Neural crest cell (in vitro differentiated cells): ENCODE data around the gene TOR4A. TPM values are rescaled to one million over a fixed set of nuclear protein-coding genes. Genes with fewer than 3 reads are reported as not detected.
A peak's percentile ranks its signal among the peaks of the same experiment; 100 is the strongest.
"Not testable (repeated sequence)": the region's sequence is repeated elsewhere in the genome, so short reads cannot be mapped to it uniquely, and the experiment has no call there.

Experiments used
- DNase-seq: peaks from one replicate; pipeline ENCODE4 v3.0.0; 2021; ENCODE audit warnings: low read depth, mixed read lengths, low spot score
- H3K27ac Mint-ChIP-seq: one replicate; pipeline ENCODE4 v1.8.0; 2021; ENCODE audit warnings: mild to moderate bottlenecking, mixed read lengths; ENCODE audit not compliant: unreplicated experiment
- H3K27me3 Mint-ChIP-seq: 2 replicates; pipeline ENCODE4 v1.8.0; 2021; ENCODE audit warnings: low read depth, mild to moderate bottlenecking, mixed read lengths
- H3K36me3 Mint-ChIP-seq: 2 replicates; pipeline ENCODE4 v1.8.0; 2021; ENCODE audit warnings: low read depth, mild to moderate bottlenecking, mixed read lengths
- H3K4me1 Mint-ChIP-seq: 2 replicates; pipeline ENCODE4 v1.8.0; 2021; ENCODE audit warnings: mixed read lengths
- H3K4me3 Mint-ChIP-seq: one replicate; pipeline ENCODE4 v1.8.0; 2021; ENCODE audit warnings: mild to moderate bottlenecking, mixed read lengths
- H3K9me3 Mint-ChIP-seq: 2 replicates; pipeline ENCODE4 v1.8.0; 2021; ENCODE audit warnings: mixed read lengths
- total RNA-seq: library from RNA; stranded (reverse); gene quantifications from 2 replicates; pipeline ENCODE4 v1.2.1, GENCODE V29; 2021
- TF ChIP-seq, protein P1 (sequence below): fragments of 200-600 bp; sonication (generic); conservative IDR thresholded peaks from 2 replicates; pipeline ENCODE4 v1.5.0; 2021; ENCODE audit warnings: antibody characterized with exemption, mild to moderate bottlenecking

TOR4A gene
- total RNA-seq, 1 donor from 2014 or later = 0.86 TPM

GRCh38 chr9:137236238-137236935 is 41.1 kb upstream of the TOR4A start:
- TF ChIP-seq, protein P1, sequence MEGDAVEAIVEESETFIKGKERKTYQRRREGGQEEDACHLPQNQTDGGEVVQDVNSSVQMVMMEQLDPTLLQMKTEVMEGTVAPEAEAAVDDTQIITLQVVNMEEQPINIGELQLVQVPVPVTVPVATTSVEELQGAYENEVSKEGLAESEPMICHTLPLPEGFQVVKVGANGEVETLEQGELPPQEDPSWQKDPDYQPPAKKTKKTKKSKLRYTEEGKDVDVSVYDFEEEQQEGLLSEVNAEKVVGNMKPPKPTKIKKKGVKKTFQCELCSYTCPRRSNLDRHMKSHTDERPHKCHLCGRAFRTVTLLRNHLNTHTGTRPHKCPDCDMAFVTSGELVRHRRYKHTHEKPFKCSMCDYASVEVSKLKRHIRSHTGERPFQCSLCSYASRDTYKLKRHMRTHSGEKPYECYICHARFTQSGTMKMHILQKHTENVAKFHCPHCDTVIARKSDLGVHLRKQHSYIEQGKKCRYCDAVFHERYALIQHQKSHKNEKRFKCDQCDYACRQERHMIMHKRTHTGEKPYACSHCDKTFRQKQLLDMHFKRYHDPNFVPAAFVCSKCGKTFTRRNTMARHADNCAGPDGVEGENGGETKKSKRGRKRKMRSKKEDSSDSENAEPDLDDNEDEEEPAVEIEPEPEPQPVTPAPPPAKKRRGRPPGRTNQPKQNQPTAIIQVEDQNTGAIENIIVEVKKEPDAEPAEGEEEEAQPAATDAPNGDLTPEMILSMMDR = peak; percentile 99
- H3K4me3 Mint-ChIP-seq = no peak overlapping the region
- no peaks in the 10 kb centered on the region for H3K9me3 Mint-ChIP-seq
- peaks cover 4% of the 10 kb centered on the region for H3K27me3 Mint-ChIP-seq
- H3K36me3 Mint-ChIP-seq = peaks cover 4% of the 10 kb centered on the region
- DNase-seq = peak; percentile 91
- no peak overlapping the region for H3K27ac Mint-ChIP-seq
- H3K4me1 Mint-ChIP-seq = peaks cover 11% of the 10 kb centered on the region

- TF ChIP-seq, protein P1 = no peak
- H3K4me1 Mint-ChIP-seq = peaks cover 11% of the 10 kb centered on the region
- DNase-seq = no peak
- H3K27ac Mint-ChIP-seq = no peak overlapping the region
- peaks cover 4% of the 10 kb centered on the region for H3K27me3 Mint-ChIP-seq
- no peak overlapping the region for H3K4me3 Mint-ChIP-seq
- no peaks in the 10 kb centered on the region for H3K9me3 Mint-ChIP-seq
- peaks cover 4% of the 10 kb centered on the region for H3K36me3 Mint-ChIP-seq
Observed at GRCh38 chr9:137236936-137237421, 40.5 kb upstream of the TOR4A start.

GRCh38 chr9:137237759-137238726 is 39.5 kb upstream of the TOR4A start:
- H3K4me1 Mint-ChIP-seq = peaks cover 20% of the 10 kb centered on the region
- TF ChIP-seq, protein P1 = no peak
- no peak for DNase-seq
- H3K27ac Mint-ChIP-seq = no peak overlapping the region
- peak overlapping the region; percentile 57 for H3K4me3 Mint-ChIP-seq
- H3K36me3 Mint-ChIP-seq = peaks cover 11% of the 10 kb centered on the region
- no peaks in the 10 kb centered on the region for H3K9me3 Mint-ChIP-seq
- H3K27me3 Mint-ChIP-seq = peaks cover 4% of the 10 kb centered on the region

- H3K4me1 Mint-ChIP-seq = peaks cover 24% of the 10 kb centered on the region
- H3K9me3 Mint-ChIP-seq, H3K27me3 Mint-ChIP-seq, DNase-seq, H3K27ac Mint-ChIP-seq: not testable (repeated sequence)
- H3K36me3 Mint-ChIP-seq = peaks cover 11% of the 10 kb centered on the region
- peak overlapping the region; percentile 88 for H3K4me3 Mint-ChIP-seq
Observed at GRCh38 chr9:137239541-137240200, 37.9 kb upstream of the TOR4A start.

- Mint-ChIP-seq H3K4me1 (peaks cover 24% of the 10 kb centered on the region), H3K36me3 (peaks cover 11% of the 10 kb centered on the region), H3K27ac (no peak overlapping the region), H3K4me3 (peak overlapping the region; percentile 88), H3K27me3 (peaks cover 4% of the 10 kb centered on the region), H3K9me3 (no peaks in the 10 kb centered on the region)
- TF ChIP-seq, protein P1 = no peak
- no peak for DNase-seq
Observed at GRCh38 chr9:137240318-137240840, 37.1 kb upstream of the TOR4A start.
